Raji (cell line): ENCODE data around the gene CYBC1.

Experiments
- POLR2A ChIP-seq: IDR thresholded peaks from 2 replicates; pipeline ENCODE4 v1.6.1; 2011; ENCODE audit warnings: low read depth, low read length, control low read depth; ENCODE audit not compliant: insufficient read depth

CYBC1 gene

DNA sequence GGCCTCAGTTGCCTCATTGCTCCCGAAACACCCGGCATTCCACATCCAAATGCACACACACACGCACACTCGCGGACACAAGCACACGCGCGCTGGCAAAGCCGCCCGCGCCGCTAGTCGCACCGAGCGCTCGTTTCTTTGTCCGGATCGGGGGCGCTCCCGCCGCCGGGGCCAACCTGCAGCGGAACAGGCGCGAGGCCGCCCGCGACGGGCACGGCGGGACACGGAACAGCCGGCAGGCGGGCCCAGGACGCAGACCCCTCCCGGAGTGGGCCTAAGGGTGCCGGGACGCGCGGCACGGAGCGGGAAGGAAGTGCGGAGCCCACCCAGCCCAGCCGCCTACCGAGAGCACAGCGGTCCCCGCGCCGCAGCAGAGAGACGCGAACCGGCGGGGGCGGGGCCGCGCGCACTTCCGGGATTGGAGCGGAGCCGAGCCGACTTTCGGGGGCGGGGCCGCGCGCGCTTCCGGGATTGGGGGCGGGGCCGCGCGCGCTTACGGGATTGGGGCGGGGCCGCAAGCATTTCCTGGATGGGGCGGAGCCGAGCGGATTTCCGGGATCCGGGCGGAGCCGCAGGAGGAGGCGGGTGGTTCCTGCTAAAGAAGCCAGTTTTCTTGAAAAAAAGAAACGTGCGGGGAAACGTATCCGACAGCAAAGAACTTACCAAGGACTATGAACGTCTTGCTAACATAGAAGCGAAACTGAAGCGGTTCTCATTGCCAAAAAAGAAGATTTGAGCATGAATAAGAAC is at the start of gene CYBC1:
CYBC1 (minus strand) TSS at position 396 of the 750 bp plus-strand sequence. CDS start 1,498 bp downstream, outside the sequence.
- peak; percentile 86 for TF ChIP-seq POLR2A

DNA sequence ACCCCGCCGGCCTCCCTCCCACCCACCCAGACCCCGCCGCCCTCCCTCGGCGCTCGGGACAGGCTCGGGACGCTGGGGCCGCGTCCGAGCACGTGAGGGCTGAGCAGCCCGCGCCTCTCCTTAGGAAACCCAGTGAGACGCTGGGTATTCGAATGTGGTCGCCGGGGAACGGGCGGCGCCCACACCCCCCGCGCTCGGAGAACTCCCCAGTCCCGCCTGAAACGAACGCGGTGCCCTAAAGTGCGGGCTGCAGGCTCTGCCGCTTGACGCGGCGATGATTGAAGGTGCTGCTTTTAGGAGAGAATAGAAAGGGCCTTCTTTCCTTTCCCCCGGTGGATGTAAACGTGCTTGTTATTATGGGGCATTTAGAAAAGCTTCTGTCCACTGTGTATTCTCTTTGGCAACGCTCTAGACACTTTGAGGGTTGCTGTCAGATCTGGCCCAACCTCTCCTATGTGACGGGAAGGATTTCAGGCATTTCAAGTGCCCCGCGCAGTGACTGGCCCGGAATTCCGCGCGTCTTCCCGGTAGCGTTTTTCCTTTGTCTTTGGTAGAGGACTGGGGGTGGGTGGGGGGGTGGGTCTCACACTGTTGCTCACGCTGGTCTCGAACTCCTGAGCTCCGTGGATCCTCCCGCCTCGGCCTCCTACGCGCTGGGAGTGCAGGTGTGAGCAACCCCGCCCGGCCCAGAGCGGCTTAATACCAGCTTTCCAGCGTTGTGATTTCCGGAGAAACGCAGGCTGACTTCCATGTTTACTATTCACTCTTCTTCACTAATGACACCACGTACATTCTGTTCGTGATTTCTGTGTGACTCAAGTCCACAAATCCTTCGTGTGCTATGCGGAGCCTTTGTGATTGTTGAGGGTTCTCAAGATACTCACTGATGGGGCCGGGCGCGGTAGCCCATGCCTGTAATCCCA is 47.2 kb upstream of the CYBC1 start:
- TF ChIP-seq POLR2A, result no peak

DNA sequence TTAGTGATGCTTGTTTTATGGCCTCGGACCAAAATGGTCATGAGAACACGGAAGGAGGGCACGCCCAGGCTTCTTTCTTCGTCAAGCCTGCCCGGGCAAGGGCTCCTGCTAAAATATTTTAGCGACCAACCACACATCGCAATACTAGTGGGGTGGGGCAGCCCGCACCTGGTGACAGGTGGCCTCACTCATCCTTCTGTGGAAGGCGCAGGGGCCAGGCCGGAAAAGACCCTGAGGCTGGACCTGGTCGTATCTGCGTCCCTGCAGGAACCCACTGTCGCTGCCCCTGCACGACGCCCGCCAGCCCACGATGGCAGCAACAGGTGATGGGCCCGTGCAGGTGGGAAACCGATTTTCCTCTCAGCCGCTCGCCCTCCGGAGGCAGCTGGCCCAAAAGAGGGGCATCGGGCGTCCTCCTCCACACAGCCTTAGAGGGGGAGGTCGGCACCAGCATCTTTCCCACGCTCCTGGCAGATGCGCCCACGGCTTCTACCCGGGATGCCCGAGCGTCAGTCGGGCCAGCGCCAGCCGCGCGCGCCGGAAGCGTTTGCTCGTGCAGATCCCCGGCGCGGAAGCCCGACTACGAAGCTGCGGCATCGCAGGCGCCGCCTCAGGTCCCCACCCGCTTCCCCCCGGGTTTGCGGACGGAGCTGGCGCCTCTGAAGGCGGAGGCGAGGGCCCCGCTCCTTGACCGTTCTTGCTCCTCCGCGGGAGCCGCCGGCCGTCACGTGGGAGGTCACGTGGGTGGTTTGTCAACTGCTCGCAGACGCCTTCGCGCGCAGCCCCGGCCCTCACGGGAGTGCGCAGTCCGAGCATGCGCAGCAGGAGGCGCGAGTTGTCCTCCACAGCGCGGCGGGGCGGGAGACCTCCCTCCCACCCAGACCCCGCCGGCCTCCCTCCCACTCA is 46.2 kb upstream of the CYBC1 start:
- peak; percentile 78 for TF ChIP-seq POLR2A

DNA sequence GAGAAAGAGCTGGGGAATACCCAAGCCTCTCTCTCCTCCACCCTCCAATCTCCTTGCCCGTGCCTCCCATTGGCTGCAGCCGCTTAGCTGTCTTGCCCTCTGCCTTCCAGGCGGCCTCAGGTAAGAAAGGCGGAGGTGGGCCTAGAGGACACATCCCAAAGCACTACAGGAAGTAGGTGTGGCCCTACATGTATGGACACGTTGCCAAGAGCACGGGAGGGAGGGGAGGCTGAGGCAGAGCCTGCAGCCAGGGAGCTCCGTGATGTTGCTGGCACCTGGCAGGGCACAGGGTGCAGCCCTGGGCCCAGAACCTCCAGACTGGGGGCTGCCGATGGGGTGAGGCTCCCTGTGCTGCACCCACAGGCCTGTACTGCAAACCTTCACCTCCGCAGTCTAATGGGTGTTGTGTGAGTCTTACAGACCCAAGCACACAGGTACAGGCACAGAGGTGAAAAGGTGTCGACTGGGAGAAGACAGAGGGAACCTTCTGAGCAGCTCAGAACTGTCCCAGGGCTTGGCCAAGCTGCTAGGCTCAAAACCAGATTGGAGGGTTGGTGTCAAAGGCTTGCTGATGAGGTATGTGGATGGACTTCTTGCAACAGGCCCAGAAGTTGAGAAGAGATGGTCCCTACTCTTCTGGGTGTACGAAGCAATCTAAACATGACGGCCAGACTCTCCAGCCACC is 45.4 kb upstream of the CYBC1 start:
- no peak for TF ChIP-seq POLR2A

DNA sequence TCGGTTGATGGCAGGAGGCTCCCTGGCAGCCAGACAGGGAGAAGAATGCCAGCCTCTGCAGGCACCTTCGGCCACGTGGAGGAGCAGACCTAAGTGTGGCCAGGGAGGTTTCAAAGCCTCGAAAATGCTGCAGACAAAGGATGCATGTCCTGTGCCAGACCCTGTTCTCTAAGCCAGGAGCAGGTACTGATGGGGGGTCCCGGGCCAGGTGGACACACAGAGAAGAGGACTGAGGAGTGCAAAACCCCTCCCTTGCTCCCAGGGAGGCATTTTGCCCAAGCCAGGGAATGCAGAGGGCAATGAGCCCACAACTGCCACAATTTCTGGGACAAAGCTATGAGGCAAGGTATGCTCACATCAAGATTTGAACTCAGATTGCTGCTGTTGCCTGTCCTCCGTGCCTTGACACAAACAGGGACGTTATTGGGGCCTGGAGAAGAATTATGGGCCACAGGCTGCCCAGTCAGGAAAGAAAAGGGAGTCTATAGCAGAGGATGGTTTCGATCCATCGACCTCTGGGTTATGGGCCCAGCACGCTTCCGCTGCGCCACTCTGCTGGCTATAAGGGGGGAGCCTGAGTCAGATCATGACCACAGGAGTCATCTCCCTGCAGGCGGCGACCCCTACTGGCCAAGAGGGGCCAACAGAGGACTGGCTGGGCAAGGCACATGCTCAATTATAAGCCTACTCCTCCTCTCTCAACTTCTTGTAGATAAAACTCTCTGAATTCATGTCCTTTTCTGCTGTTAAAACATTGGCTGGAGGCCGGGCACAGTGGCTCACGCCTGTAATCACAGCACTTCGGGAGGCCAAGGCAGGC is 43.9 kb upstream of the CYBC1 start:
- peak; percentile 30; the same call in 1 of the 2 replicates for TF ChIP-seq POLR2A

DNA sequence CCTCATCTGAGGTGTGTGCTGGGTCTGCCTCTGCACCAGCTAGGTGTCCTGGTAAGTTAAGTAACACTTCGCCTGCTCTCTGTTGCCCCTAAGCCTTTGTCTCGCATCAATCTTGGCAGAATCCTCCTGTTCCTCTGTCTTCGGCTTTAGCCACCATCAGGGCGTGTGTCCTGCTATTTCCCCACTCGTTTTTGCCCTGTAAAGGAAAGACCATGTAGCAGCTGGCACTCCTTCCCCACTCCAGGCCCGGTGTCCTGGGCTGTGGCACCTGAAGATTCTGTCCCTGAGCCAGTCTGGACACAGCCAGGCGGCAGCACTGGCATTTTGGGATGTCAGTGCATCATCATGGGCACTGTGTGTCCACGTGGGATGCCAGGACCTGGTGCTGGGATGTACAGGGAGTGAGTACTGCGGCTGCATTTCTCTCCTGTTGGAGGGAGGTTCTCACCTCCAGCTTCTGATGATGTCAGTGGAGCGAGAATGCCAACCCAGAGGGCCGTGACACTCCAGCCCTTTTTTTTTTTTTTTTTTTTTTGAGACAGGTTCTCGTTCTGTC is 42.8 kb upstream of the CYBC1 start:
- no peak for TF ChIP-seq POLR2A

DNA sequence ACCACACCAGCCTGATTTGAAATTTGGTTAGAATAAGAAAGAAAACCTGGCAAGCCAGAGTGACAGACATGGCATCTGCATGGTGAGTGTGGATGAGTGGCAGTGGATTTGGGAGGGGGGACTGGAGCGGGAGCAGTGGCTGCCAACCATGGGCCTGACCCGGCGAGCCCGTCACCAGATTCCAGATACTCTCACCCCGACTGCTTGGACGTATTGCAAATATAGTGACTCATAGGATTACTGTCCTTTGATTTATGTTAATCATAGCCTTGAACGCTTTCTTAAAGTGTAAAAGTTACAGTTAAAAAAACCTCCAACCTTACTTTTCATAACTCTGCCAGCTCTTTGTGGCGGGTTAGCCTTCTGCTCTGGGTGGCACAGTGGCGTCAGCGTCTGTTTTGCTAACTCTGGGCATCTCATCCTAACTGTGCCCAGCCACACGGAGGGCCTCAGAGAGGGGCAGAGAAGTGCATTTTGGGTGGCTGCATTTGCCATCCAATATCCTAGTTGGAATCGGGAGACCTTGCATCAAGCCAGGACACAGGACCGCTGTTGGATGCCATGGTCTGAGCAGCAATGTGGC is 42.2 kb upstream of the CYBC1 start:
- no peak for TF ChIP-seq POLR2A

DNA sequence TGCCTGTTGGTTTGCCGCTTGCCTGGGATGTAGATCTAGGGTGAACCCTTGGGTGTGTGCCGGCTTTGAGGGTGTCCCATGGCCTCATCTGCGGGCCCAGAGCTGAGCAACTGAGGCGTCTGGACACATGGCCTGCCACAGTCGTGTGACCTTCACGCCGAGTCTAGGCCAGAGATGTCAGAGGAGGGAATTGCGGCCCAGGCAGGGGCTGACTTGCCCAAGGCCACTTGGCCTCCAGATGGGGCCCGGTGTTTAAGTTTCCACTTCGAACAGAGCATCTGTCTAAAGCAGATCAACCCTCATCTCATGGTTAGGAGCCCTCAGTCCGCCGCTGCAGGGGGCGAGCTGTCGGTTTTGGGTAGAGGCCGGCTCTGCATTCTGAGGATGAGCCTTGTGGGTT is 41.0 kb upstream of the CYBC1 start:
- no peak for TF ChIP-seq POLR2A

DNA sequence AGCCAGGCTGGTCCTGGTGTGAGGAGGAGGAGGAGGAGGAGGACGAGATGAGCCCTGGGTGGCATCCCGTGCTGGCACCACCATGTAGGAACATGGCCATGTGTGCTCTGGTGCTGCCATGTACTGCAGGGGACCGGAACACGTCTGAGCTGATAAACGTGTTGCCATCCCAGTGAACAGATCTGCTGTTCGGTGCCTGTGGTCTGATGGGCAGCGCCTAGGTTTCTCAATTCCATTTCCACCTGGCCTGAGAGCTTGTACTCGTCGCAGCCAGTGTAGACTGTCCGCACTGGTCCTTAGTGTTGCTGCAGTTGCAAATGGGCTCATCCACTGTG is 40.6 kb upstream of the CYBC1 start:
- no peak for TF ChIP-seq POLR2A

DNA sequence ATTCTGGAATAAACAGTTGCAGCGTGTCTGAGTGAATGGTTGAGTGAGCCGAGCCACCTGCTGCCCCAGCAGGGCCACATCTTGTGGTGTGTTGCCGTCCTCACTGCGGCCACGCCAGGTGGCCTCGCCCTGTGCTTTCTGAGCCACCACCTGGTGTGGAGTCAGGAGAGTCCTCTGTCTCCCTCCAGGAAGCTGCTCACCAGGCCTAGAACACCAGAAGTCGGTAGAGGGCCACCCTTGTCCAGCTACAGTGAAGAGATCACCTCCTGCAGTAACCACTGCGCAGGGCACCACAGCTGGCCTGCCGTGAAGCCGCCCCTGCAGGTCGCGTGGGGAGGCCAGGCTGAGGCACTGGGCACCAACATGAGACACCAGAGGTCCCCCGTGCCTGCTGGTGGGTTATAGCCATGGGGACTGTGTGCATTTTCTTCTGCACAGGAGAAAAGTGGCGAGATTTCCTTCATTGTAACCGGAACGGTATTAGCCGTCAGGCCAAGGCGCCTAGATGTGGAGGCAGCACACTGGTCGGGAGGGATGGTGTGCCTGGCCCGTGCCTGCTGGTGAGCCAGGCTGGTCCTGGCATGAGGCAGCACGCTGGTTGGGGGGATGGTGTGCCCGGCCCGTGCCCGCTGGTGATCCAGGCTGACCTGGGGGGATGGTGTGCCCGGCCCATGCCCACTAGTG is 40.1 kb upstream of the CYBC1 start:
- TF ChIP-seq POLR2A, result no peak

DNA sequence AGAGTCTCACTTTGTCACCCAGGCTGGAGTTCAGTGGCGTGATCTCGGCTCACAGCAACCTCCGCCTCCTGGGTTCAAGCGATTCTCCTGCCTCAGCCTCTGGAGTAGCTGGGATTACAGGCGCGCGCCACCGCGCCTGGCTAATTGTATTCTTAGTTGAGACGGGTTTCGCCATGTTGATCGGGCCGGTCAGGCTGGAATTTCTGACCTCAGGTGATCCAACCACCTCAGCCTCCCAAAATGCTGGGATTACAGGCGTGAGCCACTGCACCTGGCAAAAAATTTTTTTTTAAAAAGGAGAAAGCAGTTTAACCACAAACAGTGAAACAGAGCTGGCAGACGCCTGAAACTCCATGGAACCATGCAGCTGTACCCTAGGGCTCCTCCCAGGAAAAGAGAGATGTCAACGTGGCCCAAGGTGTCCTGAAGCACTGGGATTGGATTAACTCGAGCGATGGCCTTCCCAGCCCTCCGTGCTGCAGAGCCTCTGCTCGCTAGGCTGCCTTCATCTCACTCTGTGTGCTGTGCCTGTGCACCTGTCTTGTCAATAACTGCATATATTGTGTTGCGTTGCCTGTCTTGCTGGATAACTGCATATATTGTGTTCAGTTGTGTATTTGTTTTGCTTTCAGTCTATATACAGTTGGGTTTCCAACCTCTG is 39.4 kb upstream of the CYBC1 start:
- no peak for TF ChIP-seq POLR2A

DNA sequence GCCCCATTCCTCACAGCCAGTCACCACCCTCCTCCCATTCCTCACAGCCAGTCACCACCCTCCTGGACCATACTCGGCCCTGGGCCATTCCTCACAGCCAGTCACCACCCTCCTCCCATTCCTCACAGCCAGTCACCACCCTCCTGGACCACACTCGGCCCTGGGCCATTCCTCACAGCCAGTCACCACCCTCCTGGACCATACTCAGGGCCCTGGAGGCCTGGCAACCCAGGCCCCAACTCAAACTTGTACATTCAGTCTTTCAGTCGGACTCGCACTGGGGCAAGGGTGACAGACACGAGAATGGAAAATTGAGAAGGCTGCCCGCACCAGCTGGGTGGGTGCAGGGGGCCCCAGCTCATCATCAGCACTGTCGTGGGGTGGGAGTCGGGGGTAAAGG is 38.6 kb upstream of the CYBC1 start:
- TF ChIP-seq POLR2A, result no peak
